ENCODE results near the gene RAB6A.
"Not testable (repeated sequence)": the region's sequence is repeated elsewhere in the genome, so short reads cannot be mapped to it uniquely, and the experiment has no call there.

Gene RAB6A

GRCh38 chr11:73746701-73747100 lies 14.2 kb downstream of the RAB6A start:
- H3K4me3 ChIP-seq (ENCODE audit: low read length) = no peak overlapping the region
- TF ChIP-seq, protein P1, sequence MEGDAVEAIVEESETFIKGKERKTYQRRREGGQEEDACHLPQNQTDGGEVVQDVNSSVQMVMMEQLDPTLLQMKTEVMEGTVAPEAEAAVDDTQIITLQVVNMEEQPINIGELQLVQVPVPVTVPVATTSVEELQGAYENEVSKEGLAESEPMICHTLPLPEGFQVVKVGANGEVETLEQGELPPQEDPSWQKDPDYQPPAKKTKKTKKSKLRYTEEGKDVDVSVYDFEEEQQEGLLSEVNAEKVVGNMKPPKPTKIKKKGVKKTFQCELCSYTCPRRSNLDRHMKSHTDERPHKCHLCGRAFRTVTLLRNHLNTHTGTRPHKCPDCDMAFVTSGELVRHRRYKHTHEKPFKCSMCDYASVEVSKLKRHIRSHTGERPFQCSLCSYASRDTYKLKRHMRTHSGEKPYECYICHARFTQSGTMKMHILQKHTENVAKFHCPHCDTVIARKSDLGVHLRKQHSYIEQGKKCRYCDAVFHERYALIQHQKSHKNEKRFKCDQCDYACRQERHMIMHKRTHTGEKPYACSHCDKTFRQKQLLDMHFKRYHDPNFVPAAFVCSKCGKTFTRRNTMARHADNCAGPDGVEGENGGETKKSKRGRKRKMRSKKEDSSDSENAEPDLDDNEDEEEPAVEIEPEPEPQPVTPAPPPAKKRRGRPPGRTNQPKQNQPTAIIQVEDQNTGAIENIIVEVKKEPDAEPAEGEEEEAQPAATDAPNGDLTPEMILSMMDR (IDR thresholded peaks at IDR 0.05; ENCODE audit: insufficient read depth, low read depth, low read length, missing control alignments) = no peak
- DNase-seq (ENCODE audit: low read depth) = no peak

GRCh38 chr11:73743045-73743444 lies 17.8 kb downstream of the RAB6A start:
- TF ChIP-seq, protein P1 (IDR thresholded peaks at IDR 0.05; ENCODE audit: insufficient read depth, low read depth, low read length, missing control alignments) = no peak
- no peak for DNase-seq (ENCODE audit: low read depth)
- H3K4me3 ChIP-seq (ENCODE audit: low read length) = no peak overlapping the region

DNA sequence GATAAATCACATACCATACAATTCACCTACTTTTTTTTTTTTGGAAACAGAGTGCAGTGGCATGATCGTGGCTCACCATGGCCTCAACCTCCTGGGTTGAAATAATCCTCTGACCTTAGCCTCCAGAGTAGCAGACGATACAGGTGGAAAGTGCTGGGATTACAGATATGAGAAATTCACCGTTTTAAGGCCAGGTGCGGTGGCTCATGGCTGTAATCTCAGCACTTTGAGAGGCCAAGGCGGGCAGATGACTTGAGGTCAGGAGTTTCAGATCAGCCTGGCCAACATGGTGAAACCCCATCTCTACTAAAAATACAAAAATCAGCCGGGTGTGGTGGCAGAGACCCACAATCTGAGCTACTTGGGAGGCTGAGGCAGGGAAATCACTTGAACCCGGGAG lies 24.9 kb downstream of the RAB6A start:
- DNase-seq (ENCODE audit: low read depth); H3K4me3 ChIP-seq (ENCODE audit: low read length): not testable (repeated sequence)

- TF ChIP-seq, protein P1 (IDR thresholded peaks at IDR 0.05; ENCODE audit: insufficient read depth, low read depth, low read length, missing control alignments) = no peak
- DNase-seq (ENCODE audit: low read depth) = no peak
- no peak overlapping the region for H3K4me3 ChIP-seq (ENCODE audit: low read length)
Observed at GRCh38 chr11:73734993-73735392, 25.9 kb downstream of the RAB6A start.

DNA sequence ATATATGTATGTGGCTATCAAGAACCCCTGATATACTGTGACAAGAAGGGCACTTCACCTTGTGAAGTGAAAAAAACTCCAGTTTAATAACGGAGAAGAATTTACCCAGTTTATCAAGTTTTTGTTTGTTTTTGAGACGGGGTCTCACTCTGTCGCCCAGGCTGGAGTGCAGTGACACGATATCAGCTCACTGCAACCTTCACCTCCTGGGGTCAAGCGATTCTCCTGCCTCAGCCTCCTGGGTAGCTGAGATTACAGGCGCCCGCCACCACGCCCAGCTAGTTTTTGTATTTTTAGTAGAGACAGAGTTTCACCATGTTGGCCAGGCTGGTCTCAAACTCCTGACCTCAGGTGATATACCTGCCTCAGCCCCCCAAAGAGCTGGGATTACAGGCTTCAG lies 26.9 kb downstream of the RAB6A start:
- DNase-seq (ENCODE audit: low read depth); H3K4me3 ChIP-seq (ENCODE audit: low read length): not testable (repeated sequence)

- not testable (repeated sequence) for DNase-seq (ENCODE audit: low read depth); H3K4me3 ChIP-seq (ENCODE audit: low read length)
Observed at GRCh38 chr11:73732936-73733335, 27.9 kb downstream of the RAB6A start.

DNA sequence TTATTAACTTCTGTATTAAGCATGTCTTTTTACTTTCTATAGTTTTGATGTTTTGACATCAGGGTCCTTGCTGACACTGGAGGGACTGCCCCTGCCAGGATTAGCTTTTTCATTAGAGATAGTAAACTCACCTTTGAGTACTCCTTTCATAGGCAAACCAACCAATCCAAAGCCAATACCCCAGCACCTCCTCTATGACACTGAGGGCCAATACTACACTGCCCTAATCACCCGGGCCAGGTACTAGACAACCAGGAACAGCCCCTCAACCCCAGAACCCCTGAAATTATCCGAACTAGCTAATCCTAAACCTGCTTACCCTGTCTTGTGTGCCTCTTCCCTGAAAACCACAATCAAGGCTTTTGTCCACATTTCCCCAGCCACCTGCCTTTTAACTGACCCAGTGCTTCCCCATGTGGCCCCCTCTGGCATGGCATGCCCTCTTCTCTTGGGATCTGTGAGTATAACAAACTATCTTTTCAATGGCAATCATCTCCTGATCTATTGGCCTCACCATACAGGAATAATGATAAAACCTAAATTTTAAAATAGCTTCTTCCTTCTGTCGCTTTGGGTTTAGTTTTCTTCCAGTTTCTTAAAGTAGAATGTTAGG lies 31.2 kb downstream of the RAB6A start:
- no peak overlapping the region for H3K4me3 ChIP-seq (ENCODE audit: low read length)
- DNase-seq (ENCODE audit: low read depth) = peak; percentile 9
- TF ChIP-seq, protein P1 (IDR thresholded peaks at IDR 0.05; ENCODE audit: insufficient read depth, low read depth, low read length, missing control alignments) = peak; percentile 47

- no peak overlapping the region for H3K4me3 ChIP-seq (ENCODE audit: low read length)
- TF ChIP-seq, protein P1 (IDR thresholded peaks at IDR 0.05; ENCODE audit: insufficient read depth, low read depth, low read length, missing control alignments) = no peak
- no peak for DNase-seq (ENCODE audit: low read depth)
Observed at GRCh38 chr11:73728000-73728399, 32.9 kb downstream of the RAB6A start.

DNA sequence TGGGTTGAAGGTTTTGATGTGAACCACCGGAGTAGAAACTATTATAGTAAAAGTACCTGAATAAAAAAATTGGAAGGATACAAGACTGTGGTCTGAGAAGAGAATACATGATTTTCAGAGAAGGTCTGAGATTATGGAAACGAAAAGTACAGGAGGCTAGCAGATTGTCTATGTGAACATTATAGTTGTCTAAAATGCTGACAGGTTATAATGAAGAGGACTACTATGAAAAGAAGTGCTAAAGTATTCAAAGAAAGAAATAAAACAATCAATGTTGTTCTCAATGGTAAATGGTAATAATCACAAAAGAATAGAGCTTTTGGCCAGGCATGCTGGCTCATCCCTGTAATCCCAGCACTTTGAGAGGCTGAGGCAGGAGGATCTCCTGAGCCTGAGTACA lies 34.0 kb downstream of the RAB6A start:
- no peak overlapping the region for H3K4me3 ChIP-seq (ENCODE audit: low read length)
- no peak for DNase-seq (ENCODE audit: low read depth)
- TF ChIP-seq, protein P1 (IDR thresholded peaks at IDR 0.05; ENCODE audit: insufficient read depth, low read depth, low read length, missing control alignments) = no peak

Measured in epithelial cell of esophagus (primary cell).